GM18511 (cell line): Measurements from ENCODE around the gene NT5DC3.

ENCODE experiments used
- ATAC-seq: cut with Tn5 transposase; IDR thresholded peaks from one replicate; pipeline ENCODE4 v1.9.1; 2021; ENCODE audit warnings: mild to moderate bottlenecking, moderate library complexity; ENCODE audit not compliant: unreplicated experiment

NT5DC3 gene

DNA sequence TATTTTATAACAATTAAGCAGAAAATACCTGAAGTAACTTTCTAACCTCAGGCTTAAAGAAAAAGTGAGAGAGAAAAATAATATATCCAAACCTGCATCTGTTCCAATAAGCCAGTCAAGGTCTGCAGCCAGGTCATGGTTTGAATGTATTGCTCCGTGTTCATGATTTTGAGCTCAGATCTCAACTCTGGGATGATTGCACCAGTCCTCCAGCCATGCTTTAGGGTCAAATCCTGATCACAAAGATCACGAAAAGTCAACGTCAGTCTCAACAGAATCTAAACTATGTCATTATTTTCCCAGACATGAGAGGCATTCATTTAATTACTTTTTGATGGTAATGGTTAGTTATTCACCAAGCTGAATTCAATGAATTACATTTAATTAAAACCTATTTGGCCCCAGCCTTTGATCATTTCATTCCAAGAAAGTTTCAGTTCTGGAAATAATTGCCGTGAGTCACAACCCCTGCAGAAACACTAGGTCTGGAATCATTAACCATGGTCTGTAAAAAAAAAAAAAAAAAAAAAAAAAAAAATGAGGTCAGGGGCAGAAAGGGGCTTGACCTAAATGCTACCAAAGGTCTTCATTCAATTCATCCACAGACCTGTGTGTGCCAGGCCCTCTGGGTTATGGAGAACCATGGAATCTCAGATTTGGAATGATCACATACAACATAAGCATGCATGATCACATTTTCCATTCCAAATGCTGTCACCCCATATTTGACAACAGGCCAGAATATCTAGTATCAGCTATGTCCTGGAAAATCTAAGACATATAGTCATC, 55.6 kb downstream of the NT5DC3 start:
- ATAC-seq: no peak

DNA sequence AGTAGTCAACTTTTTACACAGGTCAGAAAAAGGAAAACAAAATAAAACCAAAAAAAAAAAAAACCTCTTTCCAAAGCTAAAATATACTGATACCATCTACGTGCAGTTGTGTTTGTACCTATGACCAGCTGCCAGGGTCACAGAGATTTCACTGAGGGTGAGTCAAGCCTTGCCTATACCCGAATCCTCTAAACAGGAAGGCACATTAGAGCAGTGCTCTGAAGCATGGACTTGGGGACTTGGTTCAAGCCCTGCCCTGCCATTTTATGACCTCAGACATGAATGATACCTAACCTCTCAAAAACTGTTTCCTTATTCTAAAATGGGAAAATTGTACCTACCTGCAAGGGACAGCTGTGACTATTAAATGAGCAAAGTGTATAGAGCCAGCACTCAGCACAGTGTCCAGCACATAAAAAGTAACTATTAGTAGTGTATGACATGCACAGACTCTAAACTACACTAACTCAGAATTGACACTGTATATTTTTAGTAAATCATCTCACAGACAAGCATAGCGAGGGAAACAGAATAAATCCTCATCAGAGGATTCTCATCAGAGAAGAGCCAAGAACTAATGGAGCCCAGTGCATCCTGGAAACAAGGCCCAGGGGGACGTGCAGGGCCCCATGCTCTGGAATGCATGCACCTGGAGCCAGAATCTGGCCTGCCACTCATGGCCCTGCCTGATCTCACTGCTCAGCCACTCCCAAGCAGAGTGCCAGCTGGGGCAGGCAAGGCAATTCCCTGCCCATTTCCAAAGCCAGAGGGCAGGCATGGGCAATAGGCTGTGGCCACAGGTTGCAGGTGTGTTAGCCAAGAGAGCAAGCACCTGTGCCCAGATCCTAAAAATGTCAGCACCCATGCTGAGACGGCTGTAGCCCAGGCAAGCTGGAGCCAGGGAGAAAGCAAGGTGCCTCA, 57.0 kb downstream of the NT5DC3 start:
- ATAC-seq: no peak

DNA sequence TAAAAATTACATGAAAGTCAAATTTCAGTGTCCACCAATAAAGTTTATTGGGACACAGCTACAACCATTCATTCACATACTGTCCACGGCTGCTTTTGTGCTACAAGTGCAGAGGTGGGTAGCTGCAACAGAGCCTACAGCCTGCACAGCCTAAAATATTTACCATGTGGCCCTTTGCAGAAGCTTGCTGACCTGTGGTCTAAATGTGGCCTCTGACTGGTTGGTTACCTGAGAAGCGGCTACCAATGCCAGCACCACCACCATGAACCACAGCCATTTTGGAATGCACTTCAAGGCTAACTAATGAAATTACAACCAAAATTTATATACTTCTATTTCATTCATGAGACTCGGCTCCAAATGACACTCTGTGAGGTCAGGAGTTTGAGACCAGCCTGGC, 58.6 kb downstream of the NT5DC3 start:
- ATAC-seq: no peak

GRCh38 chr12:103780992-103781391, 60.0 kb downstream of the NT5DC3 start:
- no peak for ATAC-seq

GRCh38 chr12:103780093-103780440, 61.0 kb downstream of the NT5DC3 start:
- ATAC-seq: no peak

GRCh38 chr12:103779410-103780092, 61.5 kb downstream of the NT5DC3 start:
- no peak for ATAC-seq

- ATAC-seq: no peak
Observed at GRCh38 chr12:103778781-103779180, 62.3 kb downstream of the NT5DC3 start.

DNA sequence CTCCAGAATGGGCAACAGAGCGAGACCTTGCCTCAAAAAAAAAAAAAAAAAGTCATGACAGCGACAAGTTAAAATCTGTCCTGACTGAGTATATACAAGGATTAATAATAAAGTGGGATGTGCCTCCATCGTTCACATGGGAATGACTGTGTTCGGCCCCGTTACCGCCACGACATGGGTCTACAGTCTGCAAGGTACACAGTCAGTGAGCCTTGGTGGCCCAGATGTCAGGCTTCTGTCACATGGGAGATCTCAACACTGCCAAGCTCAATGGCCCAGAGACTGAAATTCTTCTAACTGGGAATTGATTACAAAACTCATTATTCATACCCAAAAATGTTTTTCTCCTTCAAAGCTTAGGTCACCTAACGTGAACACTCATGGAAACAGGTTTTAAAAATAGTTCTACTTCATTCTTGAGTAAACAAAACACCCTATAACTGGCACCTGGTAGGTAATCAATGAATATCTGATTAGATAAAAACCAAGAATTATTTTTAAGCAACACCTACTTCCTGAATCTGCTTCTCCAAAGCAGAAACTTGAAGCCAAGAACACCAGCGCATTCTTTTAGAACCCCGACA, 66.0 kb downstream of the NT5DC3 start:
- ATAC-seq: no peak

GRCh38 chr12:103773109-103773910, 67.7 kb downstream of the NT5DC3 start:
- ATAC-seq: no peak

- ATAC-seq: no peak
Observed at GRCh38 chr12:103772367-103773108, 68.5 kb downstream of the NT5DC3 start.

DNA sequence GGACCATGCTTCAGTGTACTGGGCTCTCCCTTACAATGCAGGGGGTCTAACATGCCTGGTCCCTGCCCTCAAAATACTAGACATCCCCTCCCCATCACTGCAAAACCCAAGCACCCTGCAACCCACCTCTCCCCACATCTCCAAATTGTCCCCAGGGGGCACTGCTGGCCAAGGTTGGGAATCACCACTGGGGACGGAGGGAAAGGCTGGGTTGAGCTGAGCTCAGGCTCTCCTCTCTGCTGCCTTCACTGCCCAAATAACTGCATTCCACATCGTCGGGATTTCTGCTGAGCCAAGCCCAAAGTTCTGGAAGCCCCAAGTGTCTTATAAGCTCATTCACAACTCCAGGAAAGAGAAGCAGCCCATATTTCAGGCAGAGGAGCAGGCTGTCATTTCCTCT, 69.6 kb downstream of the NT5DC3 start:
- no peak for ATAC-seq

GRCh38 chr12:103769240-103769945, 71.6 kb downstream of the NT5DC3 start:
- no peak for ATAC-seq

- ATAC-seq: no peak
Observed at GRCh38 chr12:103768467-103769123, 72.4 kb downstream of the NT5DC3 start.

- no peak for ATAC-seq
Observed at GRCh38 chr12:103766028-103766427, 75.0 kb downstream of the NT5DC3 start.

DNA sequence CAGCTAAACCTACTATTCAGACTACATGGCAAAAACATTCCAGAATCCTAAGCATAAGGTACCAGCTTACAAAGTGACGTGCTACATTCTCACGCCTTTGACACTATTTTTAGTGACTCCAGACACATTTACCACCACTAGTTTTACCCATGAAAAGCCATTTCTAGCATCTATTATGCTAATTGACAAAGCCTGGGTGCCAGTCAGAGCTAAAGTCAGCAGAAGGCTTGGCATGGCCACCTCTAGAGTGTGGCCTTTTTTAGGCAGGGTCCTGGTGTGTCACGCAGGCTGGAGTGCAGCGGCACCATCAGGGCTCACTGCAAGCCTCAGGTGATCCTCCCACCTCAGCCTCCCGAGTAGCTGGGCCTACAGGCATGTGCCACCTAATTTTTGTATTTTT, 75.7 kb downstream of the NT5DC3 start:
- ATAC-seq: no peak

DNA sequence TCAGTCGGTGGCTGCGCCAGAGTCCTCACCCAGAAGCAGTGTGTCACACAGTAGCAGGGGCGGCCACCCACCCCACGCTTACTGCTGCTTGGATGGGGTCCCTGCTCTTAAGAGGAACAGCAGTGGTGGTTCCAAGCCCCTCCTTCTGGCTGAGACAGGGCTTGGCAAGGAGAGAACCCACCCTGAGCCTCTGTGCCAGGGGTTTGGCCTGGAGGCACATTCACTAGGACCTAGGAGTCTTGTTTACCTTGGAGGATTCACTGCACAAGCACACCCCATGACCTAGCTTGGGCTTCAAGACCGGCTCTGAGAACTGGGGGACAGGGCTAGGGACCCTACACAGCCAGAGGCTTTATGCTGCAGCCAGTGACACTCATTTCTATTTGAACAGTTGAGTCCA, 78.6 kb downstream of the NT5DC3 start:
- no peak for ATAC-seq

DNA sequence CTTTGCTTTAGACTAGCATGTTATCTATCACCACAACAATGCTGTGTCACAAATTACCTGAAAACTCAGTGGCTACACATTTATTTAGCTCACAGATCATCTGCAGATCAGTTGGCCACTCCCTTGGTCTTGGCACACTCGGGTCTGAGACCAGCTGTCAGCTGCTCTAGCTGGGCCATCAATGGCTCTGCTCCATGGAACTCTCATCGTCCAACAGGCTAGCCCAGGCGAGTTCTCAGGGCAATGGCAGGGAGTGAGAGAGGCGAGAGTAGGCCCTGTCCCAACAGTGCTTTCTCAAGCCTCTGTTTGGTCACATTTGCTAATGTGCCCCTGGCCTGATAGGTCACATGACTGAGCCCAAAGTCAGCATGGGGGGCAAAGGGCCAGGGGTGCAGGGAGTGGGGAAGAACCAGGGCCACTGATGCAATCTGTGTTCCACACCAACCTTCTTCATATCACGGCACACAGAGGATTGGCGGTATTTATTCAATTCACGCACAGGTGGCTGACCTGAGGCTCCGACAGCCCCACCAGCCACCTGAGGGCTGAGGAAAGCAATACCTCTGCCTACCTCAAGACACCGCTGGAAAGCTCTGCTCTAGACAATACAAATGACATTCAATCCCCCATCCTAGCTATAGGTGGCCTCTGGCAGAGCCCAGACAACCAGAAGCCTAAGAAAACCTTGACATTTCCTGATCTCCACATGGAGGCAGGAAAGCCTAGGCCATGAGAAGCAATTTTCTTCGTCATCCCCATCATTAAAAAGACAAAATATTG, 82.5 kb downstream of the NT5DC3 start:
- no peak for ATAC-seq

GRCh38 chr12:103757248-103757647, 83.8 kb downstream of the NT5DC3 start:
- no peak for ATAC-seq
